ENCODE data around the gene SYDE1. TPM values are rescaled to one million over a fixed set of nuclear protein-coding genes. Genes with fewer than 3 reads are reported as not detected.

Gene SYDE1
- total and polyA plus RNA-seq, 12 donors, result 9.4 to 17.1 (median 12.8) TPM

- TF ChIP-seq, protein P1, sequence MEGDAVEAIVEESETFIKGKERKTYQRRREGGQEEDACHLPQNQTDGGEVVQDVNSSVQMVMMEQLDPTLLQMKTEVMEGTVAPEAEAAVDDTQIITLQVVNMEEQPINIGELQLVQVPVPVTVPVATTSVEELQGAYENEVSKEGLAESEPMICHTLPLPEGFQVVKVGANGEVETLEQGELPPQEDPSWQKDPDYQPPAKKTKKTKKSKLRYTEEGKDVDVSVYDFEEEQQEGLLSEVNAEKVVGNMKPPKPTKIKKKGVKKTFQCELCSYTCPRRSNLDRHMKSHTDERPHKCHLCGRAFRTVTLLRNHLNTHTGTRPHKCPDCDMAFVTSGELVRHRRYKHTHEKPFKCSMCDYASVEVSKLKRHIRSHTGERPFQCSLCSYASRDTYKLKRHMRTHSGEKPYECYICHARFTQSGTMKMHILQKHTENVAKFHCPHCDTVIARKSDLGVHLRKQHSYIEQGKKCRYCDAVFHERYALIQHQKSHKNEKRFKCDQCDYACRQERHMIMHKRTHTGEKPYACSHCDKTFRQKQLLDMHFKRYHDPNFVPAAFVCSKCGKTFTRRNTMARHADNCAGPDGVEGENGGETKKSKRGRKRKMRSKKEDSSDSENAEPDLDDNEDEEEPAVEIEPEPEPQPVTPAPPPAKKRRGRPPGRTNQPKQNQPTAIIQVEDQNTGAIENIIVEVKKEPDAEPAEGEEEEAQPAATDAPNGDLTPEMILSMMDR (IDR thresholded peaks at IDR 0.05), result no peak
- no peaks in the 10 kb centered on the region for H3K9me3 ChIP-seq
- no peak overlapping the region for H3K4me3 ChIP-seq
- ATAC-seq (no peak), DNase-seq (no peak)
- H3K27ac ChIP-seq, result peak overlapping the region in 5 of 10 donors; percentile 4 to 71 (median 16)
- WGBS, 2 donors, result 87 to 90% methylated on average over 57 to 58 of the region's 58 CpGs
- intact Hi-C loops (cut with DNase I), result loop anchor here in 1 of 10 donors (10.0 kb wide), 1 partner anchor 131 kb away; no protein-coding TSS in a partner anchor
- H3K36me3 ChIP-seq, result peaks cover 0 to 98% (median 69%) of the 10 kb centered on the region in 9 donors
- peaks cover 10 to 38% (median 27%) of the 10 kb centered on the region in 9 donors for H3K4me1 ChIP-seq
- H3K27me3 ChIP-seq, result no peaks in the 10 kb centered on the region
Measured at GRCh38 chr19:15113245-15114152, 6.3 kb downstream of the SYDE1 start.

- no peaks in the 10 kb centered on the region for H3K9me3 ChIP-seq
- DNase-seq (no peak), ATAC-seq (peak in 3 of 8 donors; percentile 25 to 38 (median 31))
- no peak overlapping the region for H3K4me3 ChIP-seq
- peak overlapping the region in 5 of 10 donors; percentile 4 to 71 (median 65) for H3K27ac ChIP-seq
- H3K27me3 ChIP-seq, result no peaks in the 10 kb centered on the region
- H3K36me3 ChIP-seq, result peaks cover 0 to 100% (median 73%) of the 10 kb centered on the region in 9 donors
- 64 to 73% methylated on average over 7 of the region's 7 CpGs for WGBS, 2 donors
- TF ChIP-seq, protein P1 (IDR thresholded peaks at IDR 0.05), result no peak
- H3K4me1 ChIP-seq, result peaks cover 10 to 33% (median 23%) of the 10 kb centered on the region in 9 donors
- intact Hi-C loops (cut with DNase I), result loop anchor here in 1 of 10 donors (10.0 kb wide), 1 partner anchor 131 kb away; no protein-coding TSS in a partner anchor
Measured at GRCh38 chr19:15114153-15114540, 6.9 kb downstream of the SYDE1 start.

- no peaks in the 10 kb centered on the region for H3K27me3 ChIP-seq
- DNase-seq, result peak; percentile 89 to 91
- TF ChIP-seq, protein P1 (IDR thresholded peaks at IDR 0.05), result no peak
- H3K4me3 ChIP-seq, result no peak overlapping the region
- peaks cover 10 to 33% (median 23%) of the 10 kb centered on the region in 9 donors for H3K4me1 ChIP-seq
- WGBS, 2 donors, result 23 to 27% methylated on average over 13 of the region's 13 CpGs
- ATAC-seq, result peak; percentile 73 to 92 (median 82)
- peak overlapping the region in 9 of 10 donors; percentile 53 to 79 (median 65) for H3K27ac ChIP-seq
- intact Hi-C loops (cut with DNase I), result loop anchor here in 1 of 10 donors (10.0 kb wide), 1 partner anchor 130 kb away; no protein-coding TSS in a partner anchor
- peaks cover 0 to 100% (median 75%) of the 10 kb centered on the region in 9 donors for H3K36me3 ChIP-seq
- no peaks in the 10 kb centered on the region for H3K9me3 ChIP-seq
Measured at GRCh38 chr19:15115080-15115479, 7.9 kb downstream of the SYDE1 start.
